Activated CD4-positive, CD25-positive, alpha-beta regulatory T cell treated with anti-CD3 and anti-CD28 coated beads, Interleukin-2, amount 50 U/mL, for 16 hours (primary cell): Measurements from ENCODE around the gene NUDCD2.
"Not testable (repeated sequence)": the region's sequence is repeated elsewhere in the genome, so short reads cannot be mapped to it uniquely, and the experiment has no call there.

Source experiments
- DNase-seq: peaks from one replicate; pipeline ENCODE4 v3.0.0-alpha.2; 2020; ENCODE audit warnings: low read depth, low spot score

Gene NUDCD2

DNA sequence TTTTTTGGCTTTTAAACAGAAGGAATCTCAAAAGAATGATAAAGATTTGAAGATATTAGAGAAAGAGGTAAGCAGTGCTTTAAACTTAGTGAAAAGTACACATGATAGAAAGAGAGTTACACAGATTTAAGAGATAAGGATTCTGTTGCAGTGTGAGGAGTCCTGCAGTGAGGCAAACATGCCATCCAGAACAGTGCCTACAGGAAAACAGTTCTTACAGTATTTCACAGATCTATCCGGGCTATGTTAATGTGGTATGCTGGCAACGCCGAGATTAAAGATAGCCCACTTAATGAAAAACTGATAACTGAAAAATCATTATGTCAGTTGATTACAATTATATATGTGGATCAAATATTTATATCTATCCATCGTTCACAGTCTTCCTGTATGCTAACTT lies 7.8 kb upstream of the NUDCD2 start:
- no peak for DNase-seq

DNA sequence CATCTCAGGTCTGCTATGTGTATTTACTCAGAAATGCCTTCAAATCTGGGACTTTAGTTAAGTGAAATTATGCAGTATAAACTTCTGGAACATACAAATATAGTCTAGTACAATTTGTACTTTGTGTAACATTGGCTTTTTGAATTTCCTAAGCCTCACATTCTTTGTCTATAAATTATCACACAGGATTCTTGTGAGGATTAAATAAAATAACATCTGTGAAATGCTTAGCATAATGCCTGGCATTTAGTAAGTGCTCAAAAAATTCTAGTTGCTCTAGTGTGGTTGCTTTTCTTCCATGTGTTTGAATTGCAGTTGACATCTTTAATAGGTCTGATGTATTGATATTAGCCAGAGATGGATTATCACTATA lies 3.1 kb upstream of the NUDCD2 start:
- no peak for DNase-seq

- DNase-seq = no peak
Measured at GRCh38 chr5:163460562-163461171, 765 bp upstream of the NUDCD2 start, which contains the start of gene HMMR. Gene HMMR (plus strand): TSS chr5:163460632. CDS start chr5:163460693, 61 bp downstream.

GRCh38 chr5:163459462-163459818 lies 462 bp downstream of the NUDCD2 start:
- DNase-seq = no peak

- DNase-seq = no peak
Measured at GRCh38 chr5:163458778-163459385, 1.0 kb downstream of the NUDCD2 start.

- no peak for DNase-seq
Measured at GRCh38 chr5:163456840-163457239, 3.1 kb downstream of the NUDCD2 start.

GRCh38 chr5:163456029-163456589 lies 3.8 kb downstream of the NUDCD2 start:
- DNase-seq = no peak

DNA sequence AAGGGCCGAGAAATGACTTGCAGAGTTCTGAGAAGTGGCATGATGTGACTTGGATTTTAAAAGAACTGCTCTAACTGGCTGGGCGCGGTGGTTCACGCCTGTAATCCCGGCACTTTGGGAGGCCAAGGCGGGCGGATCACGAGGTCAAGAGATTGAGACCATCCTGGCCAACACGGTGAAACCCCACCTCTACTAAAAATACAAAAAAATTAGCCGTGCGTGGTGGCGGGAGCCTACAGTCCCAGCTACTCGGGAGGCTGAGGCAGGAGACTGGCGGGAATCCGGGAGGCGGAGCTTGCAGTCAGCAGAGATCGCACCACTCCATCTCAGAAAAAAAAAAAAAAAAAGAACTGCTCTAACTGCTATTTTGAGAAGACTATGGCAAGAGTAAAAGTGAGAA lies 4.5 kb downstream of the NUDCD2 start:
- DNase-seq = not testable (repeated sequence)

DNA sequence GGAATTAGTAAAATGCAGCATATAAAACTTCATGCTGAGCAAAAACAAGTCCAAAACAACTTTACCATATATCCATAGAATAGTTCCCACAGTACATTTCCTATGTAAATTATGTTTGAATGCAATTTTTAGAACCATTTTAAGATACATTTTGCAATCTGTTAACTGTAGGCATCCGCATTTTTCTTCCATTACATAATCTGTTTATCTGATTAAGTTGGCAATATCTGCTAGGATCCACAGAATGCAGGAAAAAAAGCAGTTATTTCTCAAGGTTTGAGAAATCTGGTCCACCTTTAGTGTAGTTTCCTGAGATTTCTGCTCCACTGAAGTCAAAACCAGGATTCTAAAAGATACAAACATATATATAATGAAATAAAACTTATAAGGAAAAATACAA lies 6.2 kb downstream of the NUDCD2 start:
- no peak for DNase-seq

DNA sequence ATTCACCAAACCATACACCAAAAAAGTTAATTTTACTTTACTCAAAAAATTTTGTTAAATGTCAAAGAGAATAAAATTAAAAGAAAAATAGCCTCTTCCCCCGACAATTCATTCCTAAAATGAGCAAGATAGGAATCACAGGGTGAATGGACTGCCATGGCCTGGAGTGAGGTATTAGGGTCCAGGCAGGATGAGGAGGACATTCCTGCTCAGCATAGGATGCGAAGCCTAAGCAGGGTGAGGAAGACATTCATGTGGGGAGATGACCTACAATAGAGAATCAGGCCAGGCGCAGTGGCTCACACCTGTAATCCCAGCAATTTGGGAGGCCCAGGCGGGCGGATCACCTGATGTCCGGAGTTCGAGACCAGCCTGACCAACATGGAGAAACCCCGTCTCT lies 8.4 kb downstream of the NUDCD2 start:
- no peak for DNase-seq

DNA sequence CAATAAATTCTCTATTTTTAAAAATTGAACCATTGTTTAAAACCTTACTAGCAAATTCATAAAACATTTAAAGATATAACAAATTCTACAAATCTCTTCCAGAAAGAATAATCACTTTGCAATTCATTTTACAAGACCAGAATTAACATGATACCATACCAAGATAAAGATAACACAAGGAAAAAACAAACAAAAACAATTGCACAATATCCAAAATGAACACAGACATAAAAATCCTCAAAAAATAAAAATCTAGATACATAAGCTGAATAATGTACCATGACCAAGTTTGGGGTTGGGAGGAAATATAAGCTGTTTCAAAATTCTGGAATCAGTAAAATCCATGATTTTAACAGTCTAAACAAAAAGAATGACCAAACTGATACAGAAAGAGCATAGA lies 11.4 kb downstream of the NUDCD2 start:
- DNase-seq = no peak

DNA sequence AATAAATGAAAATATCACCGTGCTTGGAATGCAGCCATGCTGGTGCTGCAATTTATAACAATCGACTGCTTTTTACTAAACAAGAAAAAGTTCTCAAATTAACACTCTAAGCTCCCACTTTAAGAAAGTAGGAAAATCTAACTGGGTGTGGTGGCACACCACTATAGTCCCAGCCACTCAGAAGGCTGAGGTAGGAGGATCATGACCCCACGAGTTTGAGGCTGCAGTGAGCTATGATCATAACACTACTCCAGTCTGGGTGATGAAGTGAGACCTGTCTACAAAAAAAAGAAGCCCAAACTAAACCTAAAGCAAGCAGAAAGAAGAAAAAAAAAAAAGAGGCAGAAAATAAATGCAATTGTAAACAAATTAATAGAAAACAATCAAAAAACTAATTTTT lies 12.0 kb downstream of the NUDCD2 start:
- no peak for DNase-seq

GRCh38 chr5:163447191-163447590 lies 12.7 kb downstream of the NUDCD2 start:
- DNase-seq = no peak

GRCh38 chr5:163445345-163445744 lies 14.6 kb downstream of the NUDCD2 start:
- DNase-seq = no peak

GRCh38 chr5:163444526-163444925 lies 15.4 kb downstream of the NUDCD2 start:
- DNase-seq = no peak

DNA sequence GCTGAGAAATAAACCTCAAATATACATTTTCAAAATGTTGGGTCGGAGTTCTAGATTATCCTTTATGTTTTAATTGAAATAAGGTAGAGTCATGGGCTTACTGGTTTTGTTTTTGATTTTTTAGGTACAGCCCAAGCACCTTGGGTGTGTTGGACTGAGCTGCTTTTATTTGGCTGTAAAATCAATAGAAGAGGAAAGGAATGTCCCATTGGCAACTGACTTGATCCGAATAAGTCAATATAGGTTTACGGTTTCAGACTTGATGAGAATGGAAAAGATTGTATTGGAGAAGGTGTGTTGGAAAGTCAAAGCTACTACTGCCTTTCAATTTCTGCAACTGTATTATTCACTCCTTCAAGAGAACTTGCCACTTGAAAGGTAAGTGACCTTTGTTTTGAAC lies 18.9 kb downstream of the NUDCD2 start:
- no peak for DNase-seq

DNA sequence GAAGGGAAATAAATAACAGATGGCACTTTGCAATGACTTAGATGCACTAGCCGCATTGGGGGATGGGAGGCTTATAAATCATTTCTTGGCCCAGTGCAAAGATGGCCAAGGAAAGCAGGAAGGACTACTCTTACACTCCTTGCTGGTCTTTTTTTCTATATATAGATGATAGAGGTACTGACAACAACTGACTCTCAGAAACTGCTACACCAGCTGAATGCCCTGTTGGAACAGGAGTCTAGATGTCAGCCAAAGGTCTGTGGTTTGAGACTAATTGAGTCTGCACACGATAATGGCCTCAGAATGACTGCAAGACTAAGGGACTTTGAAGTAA lies 20.8 kb downstream of the NUDCD2 start:
- DNase-seq = no peak

DNA sequence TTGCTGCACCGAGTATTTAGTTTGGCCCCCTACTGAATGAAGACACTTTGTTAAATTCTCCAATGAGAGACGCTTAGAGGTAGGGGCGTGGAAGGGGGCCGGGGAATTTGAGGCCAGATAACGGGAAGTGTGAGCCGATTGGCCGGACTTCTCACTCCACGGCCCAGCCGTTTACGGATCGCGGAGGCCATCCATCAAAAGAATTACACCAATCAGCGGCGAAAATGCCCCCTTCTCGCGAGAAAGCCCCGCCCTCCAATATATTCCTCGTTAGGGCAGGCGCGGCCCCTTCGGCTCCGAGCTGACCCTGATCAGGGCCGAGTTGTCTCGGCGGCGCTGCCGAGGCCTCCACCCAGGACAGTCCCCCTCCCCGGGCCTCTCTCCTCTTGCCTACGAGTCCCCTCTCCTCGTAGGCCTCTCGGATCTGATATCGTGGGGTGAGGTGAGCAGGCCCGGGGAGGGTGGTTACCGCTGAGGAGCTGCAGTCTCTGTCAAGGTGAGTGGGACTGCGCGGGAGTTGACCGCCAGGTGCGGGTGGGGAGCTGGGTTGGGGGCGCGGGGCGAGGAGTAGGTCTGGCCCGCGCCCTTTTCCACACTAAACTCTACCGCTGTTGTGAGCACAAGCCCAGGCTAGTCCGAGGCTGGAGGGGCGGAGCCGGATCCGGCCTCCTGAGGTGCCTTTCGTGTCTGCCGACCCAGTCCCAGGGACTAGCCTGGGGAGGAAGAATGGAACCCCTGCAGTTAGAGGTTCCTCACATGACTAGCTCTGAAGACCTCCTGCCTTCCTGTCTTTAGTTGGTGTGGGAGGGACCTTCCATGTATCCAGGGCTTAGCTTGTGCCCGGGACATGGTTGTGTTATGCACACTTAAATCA lies 22.4 kb downstream of the NUDCD2 start, which contains the start of gene CCNG1:
Gene CCNG1, plus strand, starts transcription at position 287 of the 874 bp plus-strand sequence. CDS start 1,662 bp downstream, outside the sequence.
- peak; percentile 81 for DNase-seq

DNA sequence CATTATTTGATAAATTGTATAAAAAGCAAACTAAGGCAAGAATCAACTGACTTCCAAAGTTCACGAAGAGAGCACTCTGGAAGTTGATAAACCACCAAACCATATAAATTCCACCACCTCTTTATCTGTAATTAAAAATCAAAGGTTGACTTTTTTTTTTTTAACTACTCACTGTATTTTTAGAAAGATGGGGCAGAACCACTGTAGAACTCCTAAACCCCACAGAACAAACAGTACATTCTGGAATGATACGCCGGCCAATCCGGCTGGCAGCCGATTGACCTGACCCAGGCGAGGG lies 22.9 kb downstream of the NUDCD2 start:
- DNase-seq = no peak

- DNase-seq = no peak
Measured at GRCh38 chr5:163436515-163436914, 23.4 kb downstream of the NUDCD2 start.

DNA sequence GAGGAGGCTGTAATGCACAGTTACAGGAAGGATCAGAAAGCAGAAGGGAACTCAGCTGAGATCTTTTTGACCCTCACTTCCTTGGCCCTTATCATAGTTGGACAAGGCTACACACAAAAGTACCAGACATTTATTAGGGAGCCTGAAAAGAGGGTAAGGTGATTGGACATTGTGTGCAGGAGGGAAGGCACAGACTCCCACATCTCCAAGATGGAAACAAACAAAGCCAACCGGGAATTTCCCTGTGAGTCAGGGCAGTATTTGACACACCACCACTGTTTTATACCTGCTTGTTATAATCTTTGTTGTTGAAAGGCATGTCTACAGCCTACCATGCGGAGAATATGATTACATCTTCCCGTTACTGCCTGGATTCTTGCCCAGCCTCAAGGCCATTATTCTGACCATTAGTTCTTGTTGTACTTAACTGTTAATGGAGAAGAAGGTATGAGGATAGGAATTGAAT lies 25.5 kb downstream of the NUDCD2 start:
- DNase-seq = no peak

DNA sequence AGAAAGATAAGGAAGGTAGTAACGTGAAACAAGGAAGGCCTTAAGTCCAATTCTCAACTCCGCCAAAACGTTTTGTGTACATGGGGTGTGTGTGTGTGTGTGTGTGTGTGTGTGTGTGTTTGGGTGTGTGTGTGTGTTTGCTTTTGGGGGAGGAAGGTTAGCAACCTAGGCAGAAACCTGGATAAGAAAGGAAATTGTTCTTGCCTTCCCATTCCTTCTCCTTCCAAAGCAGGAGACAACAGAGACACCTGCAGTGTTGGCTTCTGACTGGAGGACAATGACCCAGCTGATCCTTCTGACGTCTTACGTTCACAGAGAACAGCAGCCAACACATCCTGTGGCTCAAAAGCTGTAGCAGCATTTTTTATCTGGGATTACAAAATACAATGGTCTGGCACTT lies 26.6 kb downstream of the NUDCD2 start:
- DNase-seq = no peak

- DNase-seq = no peak
Measured at GRCh38 chr5:163432544-163432943, 27.4 kb downstream of the NUDCD2 start.
